ENCODE measurements around the gene EIF4G1. TPM values are rescaled to one million over a fixed set of nuclear protein-coding genes. Genes with fewer than 3 reads are reported as not detected.

Gene EIF4G1
- total RNA-seq, 4 donors from 2014 or later: 133 to 269 (median 170) TPM

DNA sequence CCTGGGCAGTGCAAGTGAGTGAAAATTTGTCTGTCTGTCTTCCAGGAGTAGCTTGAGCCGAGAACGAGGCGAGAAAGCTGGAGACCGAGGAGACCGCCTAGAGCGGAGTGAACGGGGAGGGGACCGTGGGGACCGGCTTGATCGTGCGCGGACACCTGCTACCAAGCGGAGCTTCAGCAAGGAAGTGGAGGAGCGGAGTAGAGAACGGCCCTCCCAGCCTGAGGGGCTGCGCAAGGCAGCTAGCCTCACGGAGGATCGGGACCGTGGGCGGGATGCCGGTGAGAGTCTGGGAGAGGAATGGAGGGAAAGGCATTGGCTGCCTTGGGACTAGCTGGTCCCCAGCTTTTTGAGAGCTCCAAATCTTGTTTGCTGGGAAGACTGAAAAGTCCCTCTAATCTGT, 12.8 kb downstream of the EIF4G1 start:
- no peaks in the 10 kb centered on the region for H3K9me3 ChIP-seq
- DNase-seq: no peak
- H3K36me3 ChIP-seq: no peaks in the 10 kb centered on the region
- H3K4me1 ChIP-seq: no peaks in the 10 kb centered on the region
- intact Hi-C loops (cut with DNase I; ENCODE audit: low total_unique reads): no loop called here
- no peak overlapping the region for H3K4me3 ChIP-seq
- H3K27me3 ChIP-seq: no peaks in the 10 kb centered on the region
- H3K27ac ChIP-seq: no peak overlapping the region
- TF ChIP-seq, protein P1, sequence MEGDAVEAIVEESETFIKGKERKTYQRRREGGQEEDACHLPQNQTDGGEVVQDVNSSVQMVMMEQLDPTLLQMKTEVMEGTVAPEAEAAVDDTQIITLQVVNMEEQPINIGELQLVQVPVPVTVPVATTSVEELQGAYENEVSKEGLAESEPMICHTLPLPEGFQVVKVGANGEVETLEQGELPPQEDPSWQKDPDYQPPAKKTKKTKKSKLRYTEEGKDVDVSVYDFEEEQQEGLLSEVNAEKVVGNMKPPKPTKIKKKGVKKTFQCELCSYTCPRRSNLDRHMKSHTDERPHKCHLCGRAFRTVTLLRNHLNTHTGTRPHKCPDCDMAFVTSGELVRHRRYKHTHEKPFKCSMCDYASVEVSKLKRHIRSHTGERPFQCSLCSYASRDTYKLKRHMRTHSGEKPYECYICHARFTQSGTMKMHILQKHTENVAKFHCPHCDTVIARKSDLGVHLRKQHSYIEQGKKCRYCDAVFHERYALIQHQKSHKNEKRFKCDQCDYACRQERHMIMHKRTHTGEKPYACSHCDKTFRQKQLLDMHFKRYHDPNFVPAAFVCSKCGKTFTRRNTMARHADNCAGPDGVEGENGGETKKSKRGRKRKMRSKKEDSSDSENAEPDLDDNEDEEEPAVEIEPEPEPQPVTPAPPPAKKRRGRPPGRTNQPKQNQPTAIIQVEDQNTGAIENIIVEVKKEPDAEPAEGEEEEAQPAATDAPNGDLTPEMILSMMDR (IDR thresholded peaks at IDR 0.05): no peak
- TF ChIP-seq POLR2A (IDR thresholded peaks at IDR 0.05): no peak

DNA sequence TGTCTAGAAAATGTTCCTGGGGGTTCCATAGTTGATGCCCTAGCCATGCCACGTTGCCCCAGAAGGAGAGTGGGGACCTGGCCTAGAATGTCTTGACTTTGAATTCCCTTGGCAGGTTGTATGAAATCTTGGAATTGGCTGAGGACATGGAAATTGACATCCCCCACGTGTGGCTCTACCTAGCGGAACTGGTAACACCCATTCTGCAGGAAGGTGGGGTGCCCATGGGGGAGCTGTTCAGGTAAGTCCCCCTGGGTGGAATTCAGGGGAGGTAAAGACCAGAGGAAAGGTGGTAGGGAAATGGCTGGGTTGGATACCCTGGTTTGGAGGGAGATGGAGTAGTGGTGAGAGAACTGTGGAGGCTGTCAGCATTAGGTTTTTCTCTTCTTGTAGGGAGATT, 14.1 kb downstream of the EIF4G1 start:
- no peaks in the 10 kb centered on the region for H3K9me3 ChIP-seq
- no peak overlapping the region for H3K27ac ChIP-seq
- H3K4me1 ChIP-seq: no peaks in the 10 kb centered on the region
- H3K4me3 ChIP-seq: no peak overlapping the region
- TF ChIP-seq POLR2A (IDR thresholded peaks at IDR 0.05): no peak
- TF ChIP-seq, protein P1 (IDR thresholded peaks at IDR 0.05): no peak
- intact Hi-C loops (cut with DNase I; ENCODE audit: low total_unique reads): no loop called here
- no peaks in the 10 kb centered on the region for H3K36me3 ChIP-seq
- H3K27me3 ChIP-seq: no peaks in the 10 kb centered on the region
- DNase-seq: no peak

DNA sequence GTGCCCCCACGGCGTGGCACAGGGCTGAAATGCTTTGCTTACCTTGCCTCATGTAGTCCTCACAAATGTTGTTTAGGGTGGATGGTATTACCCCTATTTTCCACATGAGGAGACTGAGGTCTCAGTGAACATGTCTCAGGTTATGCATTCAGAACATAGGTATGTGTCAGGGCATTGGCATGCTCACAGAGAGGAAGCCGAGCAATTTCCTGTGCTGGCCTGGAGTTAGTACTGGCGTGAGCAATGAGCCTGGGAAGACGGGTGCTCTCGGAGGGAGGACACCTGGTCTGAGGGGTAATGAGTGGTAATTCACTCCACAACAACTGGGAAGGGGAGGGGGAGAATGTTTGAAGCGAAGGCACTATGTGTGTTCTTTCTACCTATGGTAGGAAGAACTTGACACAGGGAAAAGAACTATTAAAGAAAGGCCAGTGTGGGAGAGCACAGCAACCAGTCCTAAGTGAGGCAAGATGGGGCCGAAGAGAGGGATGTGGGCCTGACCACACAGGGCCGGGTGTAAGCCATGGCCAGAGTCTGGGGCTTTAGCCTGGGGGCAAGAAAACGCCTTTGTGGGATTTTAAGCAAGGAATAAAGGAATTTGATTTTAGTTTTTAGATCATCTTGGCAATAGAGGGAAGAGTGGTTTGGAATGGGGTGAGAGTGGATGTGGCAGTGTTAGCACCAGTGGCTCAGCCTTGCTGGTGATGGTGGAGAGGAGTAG, 18.1 kb downstream of the EIF4G1 start:
- H3K9me3 ChIP-seq: no peaks in the 10 kb centered on the region
- peak overlapping the region in 1 of 2 donors; percentile 51 for H3K27ac ChIP-seq
- intact Hi-C loops (cut with DNase I; ENCODE audit: low total_unique reads): no loop called here
- no peak for DNase-seq
- H3K4me3 ChIP-seq: no peak overlapping the region
- H3K36me3 ChIP-seq: no peaks in the 10 kb centered on the region
- no peaks in the 10 kb centered on the region for H3K4me1 ChIP-seq
- H3K27me3 ChIP-seq: no peaks in the 10 kb centered on the region
- TF ChIP-seq, protein P1 (IDR thresholded peaks at IDR 0.05): no peak

DNA sequence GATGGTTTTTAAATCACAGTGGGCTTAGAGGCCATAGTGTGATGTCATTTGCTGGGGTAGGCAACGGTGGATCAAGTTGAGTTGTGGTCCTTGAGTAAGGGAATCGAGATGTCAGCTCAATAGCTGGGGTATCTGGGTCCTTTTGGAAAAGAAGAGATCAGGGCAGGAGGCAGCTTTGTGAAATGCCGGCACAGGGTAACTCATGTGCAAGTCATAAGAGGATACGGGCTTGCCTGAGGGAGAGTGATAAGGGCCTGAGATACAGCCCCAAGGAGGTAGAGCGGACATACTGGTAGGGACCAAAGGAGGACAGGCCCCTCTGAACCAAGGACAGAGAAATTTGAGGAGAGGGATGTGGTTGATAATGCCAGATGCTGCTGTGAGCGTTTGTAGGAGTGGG, 18.8 kb downstream of the EIF4G1 start:
- Histone ChIP-seq H3K27me3 (no peaks in the 10 kb centered on the region), H3K27ac (peak overlapping the region in 1 of 2 donors; percentile 51), H3K4me1 (peaks cover 3 to 6% of the 10 kb centered on the region in 2 donors), H3K36me3 (no peaks in the 10 kb centered on the region), H3K9me3 (no peaks in the 10 kb centered on the region), H3K4me3 (no peak overlapping the region)
- no peak for DNase-seq
- intact Hi-C loops (cut with DNase I; ENCODE audit: low total_unique reads): no loop called here
- no peak for TF ChIP-seq POLR2A (IDR thresholded peaks at IDR 0.05)
- TF ChIP-seq, protein P1 (IDR thresholded peaks at IDR 0.05): no peak

DNA sequence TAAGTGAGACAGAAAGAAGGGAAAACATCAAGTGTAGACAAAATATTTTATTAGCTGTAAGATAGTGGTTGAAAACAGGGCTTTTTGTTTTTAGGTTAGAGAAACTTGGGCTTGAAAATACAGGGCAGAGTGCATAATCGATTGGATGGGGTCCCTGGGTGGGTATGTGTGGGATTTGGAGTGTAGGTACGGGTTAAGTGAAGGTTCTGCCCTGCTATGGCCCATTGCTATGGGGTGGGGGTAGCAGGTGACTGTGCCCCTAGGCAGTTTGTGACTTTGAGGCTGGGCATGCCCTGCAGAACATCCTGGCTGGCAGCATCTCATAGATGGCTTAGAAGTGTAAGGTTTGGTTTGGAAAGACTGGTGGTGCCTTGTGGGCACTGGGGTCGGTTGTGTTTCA, 19.3 kb downstream of the EIF4G1 start:
- Histone ChIP-seq H3K9me3 (no peaks in the 10 kb centered on the region), H3K36me3 (no peaks in the 10 kb centered on the region), H3K4me3 (no peak overlapping the region), H3K27me3 (no peaks in the 10 kb centered on the region), H3K27ac (no peak overlapping the region), H3K4me1 (peaks cover 6% of the 10 kb centered on the region in 2 donors)
- TF ChIP-seq POLR2A (IDR thresholded peaks at IDR 0.05): no peak
- TF ChIP-seq, protein P1 (IDR thresholded peaks at IDR 0.05): no peak
- intact Hi-C loops (cut with DNase I; ENCODE audit: low total_unique reads): no loop called here
- no peak for DNase-seq

All from uterus (tissue), 4 donors.